Bone marrow (tissue), 2 donors: Measurements from ENCODE around the gene KRT37.
"Not testable (repeated sequence)": the region's sequence is repeated elsewhere in the genome, so short reads cannot be mapped to it uniquely, and the experiment has no call there.

Source experiments
- DNase-seq, 2 donors: peaks; one replicate each; lab custom pipeline; 2025; lab: John Stamatoyannopoulos, UW

The KRT37 gene

DNA sequence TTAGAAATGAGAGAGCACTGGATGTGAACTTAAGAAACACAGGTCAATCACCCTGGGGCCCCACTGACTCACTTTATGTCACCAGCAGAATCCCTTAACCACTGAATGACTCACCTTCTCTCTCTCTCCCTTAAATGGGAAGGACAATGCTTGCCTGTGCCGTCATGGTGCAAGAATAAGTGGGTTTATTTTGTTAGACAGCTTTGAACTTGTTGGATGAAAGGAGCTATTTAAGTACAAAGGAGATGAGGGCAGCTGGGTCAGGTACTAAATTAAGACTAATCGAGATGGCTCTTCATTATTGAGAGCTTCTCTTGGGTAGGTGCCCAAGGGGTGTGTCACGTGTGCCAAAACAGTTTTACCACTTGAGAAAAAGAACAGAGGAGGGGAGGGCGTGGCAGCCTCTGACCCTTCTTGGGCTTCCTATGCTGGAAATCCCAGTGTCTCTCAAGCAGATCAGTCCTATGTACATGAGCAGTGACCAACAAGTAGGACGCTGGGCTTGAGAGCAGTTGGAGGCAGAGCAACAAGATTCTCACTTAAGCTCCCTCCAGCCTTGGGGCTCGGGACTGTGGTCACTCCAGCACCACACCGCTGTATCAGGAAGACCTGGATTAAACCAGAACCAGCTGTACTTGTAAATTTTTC lies 20.2 kb downstream of the KRT37 start:
- no peak for DNase-seq

GRCh38 chr17:41403404-41404023 lies 20.9 kb downstream of the KRT37 start:
- no peak for DNase-seq

GRCh38 chr17:41402161-41402560 lies 22.2 kb downstream of the KRT37 start:
- no peak for DNase-seq

DNA sequence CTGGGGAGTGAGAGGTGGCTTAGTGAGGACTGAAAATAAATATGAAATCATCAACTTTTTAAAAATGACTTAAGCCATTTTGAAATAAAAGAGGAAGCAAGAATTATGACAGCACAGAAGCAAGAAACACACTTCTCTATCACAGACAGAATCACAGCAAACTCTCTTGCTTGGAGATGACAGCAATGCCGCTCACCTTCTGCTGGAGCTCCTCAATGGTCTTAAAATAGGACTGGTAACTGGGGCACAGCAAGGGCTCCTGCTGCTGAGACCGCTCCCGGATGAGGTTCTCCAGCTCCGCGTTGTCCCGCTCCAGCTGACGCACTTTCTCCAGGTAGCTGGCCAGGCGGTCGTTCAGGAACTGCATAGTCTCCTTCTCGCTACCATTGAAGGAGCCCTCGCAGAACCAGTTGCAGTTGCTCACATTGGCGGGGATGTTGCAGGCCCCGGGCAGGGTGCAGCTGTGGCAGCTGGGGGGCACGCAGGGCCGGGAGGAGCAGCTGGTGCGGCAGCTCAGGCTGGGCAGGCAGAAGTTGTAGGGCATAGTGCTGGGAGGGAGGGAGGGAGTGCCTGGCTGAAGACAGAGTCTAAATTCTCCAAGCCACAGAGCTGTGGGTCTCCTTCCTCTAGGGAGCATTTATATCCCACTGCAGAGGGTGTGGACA lies 27.3 kb downstream of the KRT37 start, which contains the start of gene KRT31:
Gene KRT31 (minus strand): TSS at position 613 of the 665 bp plus-strand sequence. CDS start 69 bp downstream, at position 544.
- DNase-seq: no peak

GRCh38 chr17:41396340-41396739 lies 28.0 kb downstream of the KRT37 start:
- no peak for DNase-seq

DNA sequence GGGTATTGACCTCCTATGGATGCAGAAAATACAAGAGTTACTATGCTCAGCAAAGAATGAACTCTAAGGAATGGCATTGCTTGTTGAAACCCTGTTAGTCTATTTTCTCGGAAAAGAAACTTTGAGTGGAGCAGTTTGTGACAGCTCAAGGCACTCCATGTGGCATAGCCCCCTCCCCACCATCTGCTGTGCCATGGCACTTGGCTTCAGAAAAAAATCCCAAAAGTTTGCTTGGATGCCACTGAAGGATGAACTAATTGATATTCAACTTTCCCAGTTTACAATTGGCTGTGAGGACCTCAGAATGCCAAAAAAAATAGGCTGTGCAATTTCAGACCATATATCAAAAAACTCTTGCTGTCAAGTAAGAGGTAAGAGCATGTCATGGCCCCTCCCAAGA lies 28.8 kb downstream of the KRT37 start:
- DNase-seq: no peak

DNA sequence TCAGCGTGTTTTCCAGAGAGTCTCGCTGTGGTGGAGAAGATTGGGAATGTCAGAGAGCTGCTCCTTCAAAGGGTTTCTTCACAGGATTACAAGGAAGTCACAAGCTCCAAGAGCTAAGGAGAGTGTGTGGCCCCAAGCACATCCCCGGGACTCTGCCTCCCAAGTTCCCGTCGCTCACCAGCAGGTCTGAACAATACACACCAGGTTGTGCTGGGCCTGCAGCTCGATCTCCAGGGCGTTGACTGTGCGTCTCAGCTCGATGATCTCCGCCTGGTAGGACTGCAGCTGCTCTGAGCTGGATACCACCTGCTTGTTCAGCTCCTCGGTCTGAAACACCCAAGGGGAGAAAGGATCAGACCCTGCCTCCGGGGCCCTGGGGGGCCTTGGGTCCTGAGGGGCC lies 29.3 kb downstream of the KRT37 start:
- not testable (repeated sequence) for DNase-seq

DNA sequence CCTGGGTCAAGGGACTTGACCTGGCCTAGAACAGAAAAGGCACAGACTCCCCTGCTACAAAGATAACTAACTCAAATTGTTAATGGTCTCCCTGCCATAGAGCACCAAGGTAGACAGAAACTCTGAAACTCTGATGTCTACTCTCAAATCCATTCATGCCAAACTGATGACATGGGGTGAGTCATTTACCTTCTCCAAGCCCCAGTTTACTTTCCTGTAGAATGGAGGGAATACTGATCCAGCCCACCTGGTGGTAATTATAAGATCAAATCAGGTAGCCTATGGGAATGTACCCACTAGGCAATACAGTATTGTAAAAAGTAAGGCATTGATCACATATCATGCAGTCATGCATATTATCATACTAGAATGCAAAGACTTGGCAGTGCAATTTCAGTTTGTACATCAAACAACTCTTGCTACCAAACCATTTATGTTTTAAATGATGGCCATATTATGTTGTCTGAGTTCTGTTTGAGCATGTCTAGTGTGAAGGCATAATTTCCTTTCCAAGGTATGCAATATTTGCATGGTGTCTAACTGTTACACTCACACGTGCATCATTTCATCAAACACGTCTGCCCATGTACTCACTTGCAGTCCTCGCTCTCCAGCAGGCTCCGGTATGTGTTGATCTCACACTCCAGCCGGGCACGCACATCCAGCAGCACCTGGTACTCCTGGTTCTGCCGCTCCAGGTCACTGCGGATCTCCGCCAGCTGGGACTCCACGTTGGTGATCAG lies 30.0 kb downstream of the KRT37 start:
- DNase-seq: no peak

GRCh38 chr17:41393826-41394225 lies 30.6 kb downstream of the KRT37 start:
- DNase-seq: no peak

- DNase-seq: no peak
Observed at GRCh38 chr17:41393294-41393693, 31.1 kb downstream of the KRT37 start.

- no peak for DNase-seq
Observed at GRCh38 chr17:41392278-41392677, 32.1 kb downstream of the KRT37 start.

GRCh38 chr17:41391535-41391934 lies 32.9 kb downstream of the KRT37 start:
- DNase-seq: no peak

- no peak for DNase-seq
Observed at GRCh38 chr17:41390411-41390938, 33.9 kb downstream of the KRT37 start.

- no peak for DNase-seq
Observed at GRCh38 chr17:41387670-41388069, 36.7 kb downstream of the KRT37 start.

DNA sequence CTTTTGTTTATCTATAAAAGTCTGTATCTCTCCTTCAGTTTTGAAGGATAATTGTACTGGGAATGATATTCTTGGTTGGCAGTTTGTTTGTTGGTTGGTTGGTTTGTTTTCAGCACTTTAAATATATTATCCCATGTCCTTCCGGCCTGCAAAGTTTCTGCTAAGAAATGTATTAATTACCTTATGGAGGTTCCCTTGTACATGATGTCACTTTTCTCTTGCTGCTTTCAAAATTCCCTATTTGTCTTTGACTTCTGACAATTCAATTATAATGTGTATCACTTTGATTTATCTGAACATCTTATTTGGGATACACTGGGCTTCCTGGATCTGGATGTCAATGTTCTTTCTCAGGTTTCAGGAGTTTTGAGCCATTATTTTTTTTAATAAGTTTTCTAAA lies 38.2 kb downstream of the KRT37 start:
- DNase-seq: no peak

GRCh38 chr17:41383690-41384089 lies 40.7 kb downstream of the KRT37 start:
- no peak for DNase-seq

DNA sequence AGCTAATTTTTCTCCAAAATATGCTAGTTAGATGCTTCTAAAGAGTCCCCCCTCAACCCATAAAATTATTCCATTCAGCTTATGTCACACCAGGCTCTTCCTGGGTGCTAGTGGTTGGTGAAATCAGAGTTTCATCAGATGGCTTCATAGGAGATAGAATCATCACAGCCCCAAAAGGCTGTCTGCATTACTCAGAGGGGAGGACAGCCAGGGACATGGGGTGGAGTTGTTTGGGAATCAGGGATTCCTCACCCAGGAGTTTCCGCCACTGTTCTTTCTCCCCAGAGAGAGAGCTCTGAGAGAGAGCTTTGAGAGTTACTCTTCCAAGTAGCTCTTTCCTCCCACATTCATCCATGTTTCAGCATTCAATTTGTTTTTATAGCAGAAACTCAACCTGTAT lies 42.0 kb downstream of the KRT37 start:
- DNase-seq: no peak

DNA sequence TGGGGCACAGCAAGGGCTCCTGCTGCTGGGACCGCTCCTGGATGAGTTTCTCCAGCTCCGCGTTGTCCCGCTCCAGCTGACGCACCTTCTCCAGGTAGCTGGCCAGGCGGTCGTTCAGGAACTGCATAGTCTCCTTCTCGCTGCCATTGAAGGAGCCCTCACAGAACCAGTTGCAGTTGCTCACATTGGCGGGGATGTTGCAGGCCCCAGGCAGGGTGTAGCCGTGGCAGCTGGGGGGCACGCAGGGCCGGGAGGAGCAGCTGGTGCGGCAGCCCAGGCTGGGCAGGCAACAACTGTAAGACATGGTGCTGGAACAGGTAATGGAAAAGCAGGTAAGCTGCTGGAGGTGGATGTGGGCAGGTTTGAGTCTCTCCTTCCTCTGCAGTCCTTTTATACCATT lies 42.4 kb downstream of the KRT37 start, which contains the start of gene KRT34:
Gene KRT34 (minus strand): TSS at position 364 of the 400 bp plus-strand sequence. CDS start 60 bp downstream, at position 304.
- DNase-seq: not testable (repeated sequence)

DNA sequence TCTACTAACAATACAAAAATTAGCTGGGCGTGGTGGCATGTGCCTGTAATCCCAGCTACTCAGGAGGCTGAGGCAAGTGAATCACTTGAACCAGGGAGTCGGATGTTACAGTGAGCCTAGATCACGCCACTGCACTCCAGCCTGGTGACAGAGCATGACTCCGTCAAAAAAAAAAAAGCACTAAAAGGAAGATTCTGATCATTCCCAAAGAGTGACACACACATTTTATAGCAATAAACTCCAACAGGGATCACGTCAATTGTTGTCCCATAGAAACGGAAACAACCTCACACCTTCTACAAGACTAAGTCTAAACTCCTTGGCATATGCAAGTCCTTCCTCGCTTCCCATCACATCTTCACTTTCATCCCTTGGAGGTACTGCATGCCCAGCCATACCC lies 44.3 kb downstream of the KRT37 start:
- DNase-seq: not testable (repeated sequence)

DNA sequence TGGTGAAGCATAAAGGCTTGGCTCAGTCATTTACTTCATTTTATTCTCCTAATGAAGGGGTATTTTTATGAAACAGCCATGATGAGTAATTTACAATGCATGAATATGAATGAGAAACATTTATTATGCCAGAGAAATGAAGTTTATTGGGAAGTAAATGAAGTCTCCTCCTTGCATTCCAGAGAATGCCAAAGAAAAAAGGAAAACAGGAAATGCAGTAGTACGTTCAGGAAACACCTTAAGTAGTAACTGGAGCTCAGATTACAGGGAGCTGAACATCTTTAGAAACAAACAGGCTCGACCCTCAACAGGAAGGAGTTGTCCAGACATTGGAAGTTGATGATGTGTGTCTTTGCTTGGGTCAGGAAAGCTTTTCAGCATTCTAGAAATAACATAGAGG lies 46.8 kb downstream of the KRT37 start:
- no peak for DNase-seq
